Heart right ventricle (tissue), 16 donors: Measurements from ENCODE around the gene ANO10. TPM values are rescaled to one million over a fixed set of nuclear protein-coding genes. Genes with fewer than 3 reads are reported as not detected.

Experiments
- ATAC-seq, 8 donors: fragments of 200-7000 bp; cut with Tn5 transposase; one replicate each; pipeline ENCODE4 v1.9.1; 2020; ENCODE audit warnings: mild to moderate bottlenecking in 8 of 8, moderate library complexity in 8 of 8, moderate number of reproducible peaks in 1 of 8
- DNase-seq, 2 donors: peaks; one replicate each; pipeline ENCODE4 v3.0.0-alpha.2; 2020
- H3K27ac ChIP-seq, 10 donors: fragments of 200-600 bp; sonication (generic) in 2 of 10; one replicate each; pipeline versions ENCODE4 v1.5.0 to v1.8.0; 2020 to 2022; ENCODE audit warnings: mild to moderate bottlenecking in 3 of 10
- H3K27me3 ChIP-seq, 7 donors: fragments of 200-600 bp; one replicate each; pipeline ENCODE4 v1.8.0; 2021 to 2022; ENCODE audit warnings: mild to moderate bottlenecking in 2 of 7
- H3K36me3 ChIP-seq, 9 donors: fragments of 200-600 bp; sonication (generic) in 1 of 9; one replicate each; pipeline versions ENCODE4 v1.5.0 to v1.8.0; 2020 to 2022; ENCODE audit warnings: mild to moderate bottlenecking in 2 of 9
- H3K4me1 ChIP-seq, 9 donors: fragments of 200-600 bp; sonication (generic) in 1 of 9; one replicate each; pipeline versions ENCODE4 v1.5.0 to v1.8.0; 2020 to 2022; ENCODE audit warnings: mild to moderate bottlenecking in 4 of 9
- H3K4me3 ChIP-seq, 10 donors: fragments of 200-600 bp; sonication (generic) in 2 of 10; one replicate each; pipeline versions ENCODE4 v1.5.0 to v1.8.0; 2020 to 2022; ENCODE audit warnings: mild to moderate bottlenecking in 7 of 10, moderate library complexity in 2 of 10
- H3K9me3 ChIP-seq, 11 donors: fragments of 200-600 bp in 10 of 11; sonication (generic) in 2 of 11; one replicate each; pipeline versions ENCODE4 v1.5.0 to v1.8.0; 2013 to 2022; ENCODE audit warnings: mild to moderate bottlenecking in 2 of 11, control low read depth in 1 of 11, moderate library complexity in 1 of 11
- WGBS, 2 donors: extraction: QIAGEN DNeasy Blood & Tissue Kit; methylation state at CpG; one replicate each; pipeline ENCODE4 v1.1.7; 2013; ENCODE audit warnings: inconsistent platforms in 1 of 2; 5-methylcytosine and 5-hydroxymethylcytosine counted together
- intact Hi-C, 10 donors: fragments of 100-400 bp; cut with DNase I; formaldehyde crosslinking; loops; one replicate each; pipeline versions ENCODE4 v1.11.1 to v1.14.2; 2022
- polyA plus RNA-seq, 2 donors: library from polyadenylated mRNA; stranded (reverse); fragments of 200-250 nt; gene quantifications; one replicate each; pipeline ENCODE4 v1.2.3, GENCODE V29; 2013
- total RNA-seq, 10 donors: library from RNA; stranded (reverse); fragmentation: NEBNext Ultra II Directional in 3 of 10; extraction: Animal tissue kit (Norgen Biotek cat#: 25700) in 3 of 10; gene quantifications; one replicate each; pipeline versions ENCODE4 v1.2.1 to v1.2.4, GENCODE V29; 2021 to 2023
- TF ChIP-seq, protein P1 (sequence below), 9 donors: fragments of 200-600 bp; sonication (generic) in 2 of 9; IDR thresholded peaks; one replicate each; pipeline versions ENCODE4 v1.5.0 to v1.8.0; 2021 to 2022; ENCODE audit warnings: antibody characterized with exemption in 9 of 9, mild to moderate bottlenecking in 5 of 9, moderate library complexity in 1 of 9
- donor health status: Arrhythmogenic right ventricular cardiomyopathy.
- donor health status: ischemic (EF 13 %, LVEDD 7.1; RV severe dilation, severe dysfunction).
- donor health status: healthy with polysubstance abuse.
- donor health status: DM: no; HTN: yes; CAD: no.
- donor health status: DM: no; HTN: no; CAD: no.
- donor health status: ischemic (EF 25% LVEDD 6.9; RV normal size, moderate dysfunction).
- donor health status: ischemic (EF 25% LVEDD 5.7; RV mildly dilated, moderate dysfunction).
- donor health status: healthy.
- donor health status: DM: yes; HTN: yes; CAD: no.
- donor health status: Ischemic cardiomyopathy.
- donor health status: ischemic (EF 35%, LVEDD 5.7; RV mildly dilated, moderate dysfunction).
- donor health status: nonischemic (EF 11% LVEDD 7.7; RV severe dilation, severe dysfunction).
- donor health status: DM: yes; HTN: yes; CAD: no.
- donor health status: PGD.
- donor health status: ischemic (EF 29% LVEDD 5.4; RV normal size, mild dysfunction).
- donor health status: nonischemic (EF 23%, LVEDD 6.1; RV moderate dilation, normal function).

ANO10 gene
- total and polyA plus RNA-seq, 12 donors: 7.1 to 24.2 (median 13.3) TPM

DNA sequence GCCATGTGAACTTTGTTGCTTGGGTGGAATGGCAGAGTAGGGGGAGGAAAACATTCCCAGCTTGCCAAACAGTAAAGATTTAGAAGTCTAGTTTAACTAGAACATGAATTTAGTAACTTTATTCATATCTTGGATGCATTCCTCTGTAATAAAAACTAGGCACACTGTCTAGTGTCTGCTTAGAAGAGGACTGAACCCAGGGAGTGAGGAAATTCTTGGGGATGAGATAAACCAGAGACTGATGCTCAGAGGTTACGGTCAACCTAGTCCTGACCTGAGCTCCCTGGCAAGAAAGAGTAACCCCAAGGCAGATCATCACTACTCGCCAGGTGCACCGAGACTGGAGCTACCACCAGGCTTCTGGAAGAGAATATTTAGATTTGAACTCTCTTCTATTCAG is 277.3 kb downstream of the ANO10 start:
- no peak for DNase-seq
- no peaks in the 10 kb centered on the region for H3K27me3 ChIP-seq
- H3K27ac ChIP-seq: peak overlapping the region in 2 of 10 donors; percentile 23 to 26
- peaks cover 0 to 1% (median 0%) of the 10 kb centered on the region in 11 donors for H3K9me3 ChIP-seq
- ATAC-seq: no peak
- intact Hi-C loops: no loop called here
- WGBS, 2 donors: 96 to 98% methylated on average over 3 of the region's 3 CpGs
- H3K4me3 ChIP-seq: no peak overlapping the region
- H3K4me1 ChIP-seq: peaks cover 0 to 63% (median 40%) of the 10 kb centered on the region in 9 donors
- peaks cover 0 to 100% (median 88%) of the 10 kb centered on the region in 9 donors for H3K36me3 ChIP-seq
- TF ChIP-seq, protein P1, sequence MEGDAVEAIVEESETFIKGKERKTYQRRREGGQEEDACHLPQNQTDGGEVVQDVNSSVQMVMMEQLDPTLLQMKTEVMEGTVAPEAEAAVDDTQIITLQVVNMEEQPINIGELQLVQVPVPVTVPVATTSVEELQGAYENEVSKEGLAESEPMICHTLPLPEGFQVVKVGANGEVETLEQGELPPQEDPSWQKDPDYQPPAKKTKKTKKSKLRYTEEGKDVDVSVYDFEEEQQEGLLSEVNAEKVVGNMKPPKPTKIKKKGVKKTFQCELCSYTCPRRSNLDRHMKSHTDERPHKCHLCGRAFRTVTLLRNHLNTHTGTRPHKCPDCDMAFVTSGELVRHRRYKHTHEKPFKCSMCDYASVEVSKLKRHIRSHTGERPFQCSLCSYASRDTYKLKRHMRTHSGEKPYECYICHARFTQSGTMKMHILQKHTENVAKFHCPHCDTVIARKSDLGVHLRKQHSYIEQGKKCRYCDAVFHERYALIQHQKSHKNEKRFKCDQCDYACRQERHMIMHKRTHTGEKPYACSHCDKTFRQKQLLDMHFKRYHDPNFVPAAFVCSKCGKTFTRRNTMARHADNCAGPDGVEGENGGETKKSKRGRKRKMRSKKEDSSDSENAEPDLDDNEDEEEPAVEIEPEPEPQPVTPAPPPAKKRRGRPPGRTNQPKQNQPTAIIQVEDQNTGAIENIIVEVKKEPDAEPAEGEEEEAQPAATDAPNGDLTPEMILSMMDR (IDR thresholded peaks at IDR 0.05): no peak

DNA sequence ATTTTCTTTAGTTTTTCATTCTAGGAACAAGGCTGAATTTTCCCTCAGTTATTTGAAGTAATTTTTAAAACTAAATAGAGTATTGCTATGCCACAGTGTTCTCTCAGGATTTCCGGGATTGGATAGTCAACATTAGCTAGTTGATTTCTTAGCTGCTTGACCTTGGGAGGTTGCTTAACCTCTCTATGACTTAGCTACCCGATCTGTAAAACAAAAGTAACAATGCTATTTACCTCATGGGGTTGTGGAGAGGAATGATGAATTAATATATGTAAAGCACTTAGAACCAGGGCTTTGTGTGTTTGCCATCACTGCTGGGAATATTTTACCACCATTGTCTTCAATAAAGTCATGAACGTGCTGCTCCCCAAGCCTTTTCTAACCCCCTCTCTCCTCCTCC is 278.0 kb downstream of the ANO10 start:
- Histone ChIP-seq H3K4me3 (no peak overlapping the region), H3K27ac (peak overlapping the region in 2 of 10 donors; percentile 12 to 27), H3K27me3 (no peaks in the 10 kb centered on the region), H3K36me3 (peaks cover 0 to 100% (median 88%) of the 10 kb centered on the region in 9 donors), H3K4me1 (peaks cover 0 to 58% (median 37%) of the 10 kb centered on the region in 9 donors), H3K9me3 (peaks cover 0 to 8% (median 5%) of the 10 kb centered on the region in 11 donors)
- WGBS, 2 donors: 81 to 84% methylated on average over 3 of the region's 3 CpGs
- DNase-seq (no peak), ATAC-seq (no peak)
- intact Hi-C loops: no loop called here
- TF ChIP-seq, protein P1 (IDR thresholded peaks at IDR 0.05): no peak

DNA sequence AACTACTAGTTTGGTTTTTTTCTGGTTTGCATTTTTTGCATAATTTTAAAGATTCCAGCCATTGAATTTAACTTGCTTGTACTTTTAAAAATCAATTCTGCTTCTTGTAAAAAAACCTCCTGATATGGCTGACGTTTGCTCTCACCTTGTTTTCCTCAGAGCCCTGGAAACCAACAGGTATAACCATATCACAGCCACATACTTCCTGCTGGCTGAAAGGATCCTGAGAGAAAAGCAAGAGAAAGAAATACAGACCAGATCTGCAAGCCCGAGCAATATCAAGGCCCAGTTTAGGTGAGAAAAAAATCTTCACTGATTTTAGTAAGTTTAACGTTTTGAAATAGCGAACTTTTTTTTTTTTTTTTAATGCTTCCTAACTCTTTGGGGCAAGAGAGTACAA is 278.6 kb downstream of the ANO10 start:
- Histone ChIP-seq H3K27me3 (no peaks in the 10 kb centered on the region), H3K36me3 (peaks cover 0 to 100% (median 87%) of the 10 kb centered on the region in 9 donors), H3K9me3 (peaks cover 0 to 14% (median 11%) of the 10 kb centered on the region in 11 donors), H3K27ac (peak overlapping the region in 1 of 10 donors; percentile 27), H3K4me3 (no peak overlapping the region), H3K4me1 (peaks cover 0 to 58% (median 37%) of the 10 kb centered on the region in 9 donors)
- DNase-seq (no peak), ATAC-seq (no peak)
- TF ChIP-seq, protein P1 (IDR thresholded peaks at IDR 0.05): no peak
- intact Hi-C loops: no loop called here
- 70 to 76% methylated on average over 4 of the region's 4 CpGs for WGBS, 2 donors

DNA sequence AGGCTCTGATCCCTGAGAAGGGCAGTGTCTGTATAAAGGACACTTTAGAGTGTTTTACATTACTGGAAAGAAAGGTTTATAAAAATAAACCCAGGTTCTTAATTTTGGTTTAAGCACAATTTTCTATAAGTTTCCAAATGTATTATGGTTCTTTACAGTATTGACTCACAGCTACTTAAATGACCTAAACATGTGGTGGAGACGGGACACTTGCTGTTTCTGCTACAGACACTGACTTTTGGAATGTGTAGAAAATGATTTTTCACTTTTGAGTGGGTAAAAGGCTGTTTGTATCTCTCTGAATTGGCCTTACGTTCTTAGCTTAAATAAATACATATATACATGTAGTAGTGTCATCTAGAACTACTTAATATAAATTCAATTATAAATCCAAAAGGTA is 280.0 kb downstream of the ANO10 start:
- intact Hi-C loops: no loop called here
- no peaks in the 10 kb centered on the region for H3K27me3 ChIP-seq
- TF ChIP-seq, protein P1 (IDR thresholded peaks at IDR 0.05): no peak
- ATAC-seq (no peak), DNase-seq (no peak)
- H3K4me3 ChIP-seq: no peak overlapping the region
- peaks cover 0 to 100% (median 87%) of the 10 kb centered on the region in 9 donors for H3K36me3 ChIP-seq
- peak overlapping the region in 2 of 10 donors; percentile 10 to 26 for H3K27ac ChIP-seq
- H3K4me1 ChIP-seq: peaks cover 0 to 58% (median 34%) of the 10 kb centered on the region in 9 donors
- 89 to 90% methylated on average over 2 of the region's 2 CpGs for WGBS, 2 donors
- peaks cover 0 to 28% (median 23%) of the 10 kb centered on the region in 11 donors for H3K9me3 ChIP-seq
